Astrocyte (in vitro differentiated cells and primary cell): ENCODE data around the gene TMEM52B.

Experiments used
- CTCF ChIP-seq: IDR thresholded peaks from 2 replicates; pipeline ENCODE4 v1.5.1; 2011; ENCODE audit warnings: low read depth, mild to moderate bottlenecking, inconsistent platforms, low read length, moderate library complexity; ENCODE audit not compliant: insufficient read depth
- EZH2 ChIP-seq: IDR thresholded peaks from 2 replicates; pipeline ENCODE4 v1.6.1; 2012; ENCODE audit warnings: mild to moderate bottlenecking, low read length, inconsistent platforms; ENCODE audit not compliant: insufficient read depth

- no peak for TF ChIP-seq CTCF
- TF ChIP-seq EZH2 = no peak
These were observed 8.6 kb upstream of the TMEM52B start for GRCh38 chr12:10170216-10170615.
